Activated T-helper 17 cell treated with anti-CD3 and anti-CD28 coated beads, Interleukin-2, amount 50 U/mL, for 72 hours (primary cell): Measurements from ENCODE around the gene PPP1R12C. TPM values are rescaled to one million over a fixed set of nuclear protein-coding genes. Genes with fewer than 3 reads are reported as not detected.

ENCODE experiments used
- ATAC-seq: fragments of 150-1000 bp; cut with Tn5 transposase; replicated peaks from 2 replicates; pipeline ENCODE4 v1.10.0; 2021; ENCODE audit warnings: mild to moderate bottlenecking, moderate library complexity
- H3K27ac Mint-ChIP-seq: one replicate; pipeline ENCODE4 v1.8.0; 2022; ENCODE audit warnings: mixed read lengths
- H3K27me3 Mint-ChIP-seq: one replicate; pipeline ENCODE4 v1.8.0; 2022; ENCODE audit warnings: mixed read lengths
- H3K36me3 Mint-ChIP-seq: one replicate; pipeline ENCODE4 v1.8.0; 2022; ENCODE audit warnings: low read depth, mild to moderate bottlenecking, mixed read lengths
- H3K4me1 Mint-ChIP-seq: one replicate; pipeline ENCODE4 v1.8.0; 2022; ENCODE audit warnings: mixed read lengths
- H3K4me3 Mint-ChIP-seq: one replicate; pipeline ENCODE4 v1.8.0; 2022; ENCODE audit warnings: mild to moderate bottlenecking, mixed read lengths
- H3K9me3 Mint-ChIP-seq: one replicate; pipeline ENCODE4 v1.8.0; 2022; ENCODE audit warnings: mixed read lengths
- total RNA-seq, 2 donors: library from RNA; stranded (reverse); gene quantifications; one replicate each; pipeline ENCODE4 v1.2.3, GENCODE V29; 2022

Gene PPP1R12C
- total RNA-seq, 2 donors from 2014 or later, result 74.5 to 94.8 TPM

- ATAC-seq, result no peak
Observed at GRCh38 chr19:55046975-55047622, 70.3 kb downstream of the PPP1R12C start.

GRCh38 chr19:55044771-55045716, 72.4 kb downstream of the PPP1R12C start:
- peaks cover 18% of the 10 kb centered on the region for H3K4me1 Mint-ChIP-seq
- peaks cover 65% of the 10 kb centered on the region for H3K36me3 Mint-ChIP-seq
- H3K27ac Mint-ChIP-seq, result no peak overlapping the region
- no peak for ATAC-seq
- no peak overlapping the region for H3K4me3 Mint-ChIP-seq
- no peaks in the 10 kb centered on the region for H3K27me3 Mint-ChIP-seq
- H3K9me3 Mint-ChIP-seq, result no peaks in the 10 kb centered on the region

More at GRCh38 chr19:55046975-55047622, 70.3 kb downstream of the PPP1R12C start:
- H3K36me3 Mint-ChIP-seq, result peaks cover 78% of the 10 kb centered on the region
- H3K27ac Mint-ChIP-seq, result no peak overlapping the region
- H3K9me3 Mint-ChIP-seq, result no peaks in the 10 kb centered on the region
- H3K27me3 Mint-ChIP-seq, result no peaks in the 10 kb centered on the region
- H3K4me3 Mint-ChIP-seq, result no peak overlapping the region
- peaks cover 8% of the 10 kb centered on the region for H3K4me1 Mint-ChIP-seq

- no peak overlapping the region for H3K4me3 Mint-ChIP-seq
- H3K27me3 Mint-ChIP-seq, result no peaks in the 10 kb centered on the region
- no peak overlapping the region for H3K27ac Mint-ChIP-seq
- H3K36me3 Mint-ChIP-seq, result peaks cover 63% of the 10 kb centered on the region
- H3K4me1 Mint-ChIP-seq, result peaks cover 22% of the 10 kb centered on the region
- no peak for ATAC-seq
- H3K9me3 Mint-ChIP-seq, result no peaks in the 10 kb centered on the region
Observed at GRCh38 chr19:55044286-55044685, 73.2 kb downstream of the PPP1R12C start.

DNA sequence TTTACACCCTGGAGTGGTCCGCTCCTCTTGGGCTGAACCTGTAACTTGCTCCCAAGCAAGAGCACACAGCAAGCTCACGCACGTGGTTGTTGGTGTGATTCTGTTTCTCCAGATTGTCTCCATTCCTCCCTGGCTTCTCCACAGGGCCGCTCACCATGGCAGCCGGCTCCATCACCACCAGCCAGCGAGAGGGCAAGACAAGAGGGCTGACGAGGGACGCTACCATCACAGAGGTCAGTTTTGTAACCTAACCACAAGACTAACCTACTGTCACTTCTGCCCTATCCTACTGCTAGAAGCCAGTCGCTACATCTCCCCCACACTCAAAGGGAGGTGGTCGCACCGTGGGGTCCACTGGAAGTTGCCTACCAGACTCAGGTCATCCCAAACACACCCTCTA, 74.7 kb downstream of the PPP1R12C start:
- Mint-ChIP-seq H3K4me3 (peak overlapping the region; percentile 78), H3K4me1 (peaks cover 22% of the 10 kb centered on the region), H3K27me3 (no peaks in the 10 kb centered on the region), H3K27ac (peak overlapping the region; percentile 82), H3K36me3 (peaks cover 50% of the 10 kb centered on the region), H3K9me3 (no peaks in the 10 kb centered on the region)
- no peak for ATAC-seq

DNA sequence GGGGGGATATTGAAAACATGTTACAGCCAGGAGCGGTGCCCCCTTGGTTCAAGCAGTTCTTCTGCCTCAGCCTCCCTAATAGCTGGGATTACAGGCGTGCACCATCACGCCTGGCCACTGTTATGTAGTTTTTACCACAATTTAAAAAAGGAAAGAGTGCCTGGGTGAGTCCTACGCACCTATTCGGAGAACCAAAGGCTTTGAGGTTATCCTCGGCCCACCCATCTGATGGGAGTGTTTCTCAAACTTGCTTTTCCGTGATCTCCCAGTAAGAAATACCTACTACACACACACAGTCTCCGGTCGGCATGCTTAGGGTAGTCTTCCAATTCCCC, 75.1 kb downstream of the PPP1R12C start:
- peak overlapping the region; percentile 78 for H3K4me3 Mint-ChIP-seq
- H3K27ac Mint-ChIP-seq, result peak overlapping the region; percentile 82
- no peaks in the 10 kb centered on the region for H3K9me3 Mint-ChIP-seq
- ATAC-seq, result peak; percentile 58
- peaks cover 22% of the 10 kb centered on the region for H3K4me1 Mint-ChIP-seq
- peaks cover 47% of the 10 kb centered on the region for H3K36me3 Mint-ChIP-seq
- H3K27me3 Mint-ChIP-seq, result no peaks in the 10 kb centered on the region

GRCh38 chr19:55041627-55042343, 75.7 kb downstream of the PPP1R12C start:
- H3K9me3 Mint-ChIP-seq, result no peaks in the 10 kb centered on the region
- H3K27me3 Mint-ChIP-seq, result no peaks in the 10 kb centered on the region
- ATAC-seq, result peak; percentile 79
- peaks cover 45% of the 10 kb centered on the region for H3K36me3 Mint-ChIP-seq
- H3K4me1 Mint-ChIP-seq, result peaks cover 22% of the 10 kb centered on the region
- peak overlapping the region; percentile 78 for H3K4me3 Mint-ChIP-seq
- H3K27ac Mint-ChIP-seq, result peak overlapping the region; percentile 82

DNA sequence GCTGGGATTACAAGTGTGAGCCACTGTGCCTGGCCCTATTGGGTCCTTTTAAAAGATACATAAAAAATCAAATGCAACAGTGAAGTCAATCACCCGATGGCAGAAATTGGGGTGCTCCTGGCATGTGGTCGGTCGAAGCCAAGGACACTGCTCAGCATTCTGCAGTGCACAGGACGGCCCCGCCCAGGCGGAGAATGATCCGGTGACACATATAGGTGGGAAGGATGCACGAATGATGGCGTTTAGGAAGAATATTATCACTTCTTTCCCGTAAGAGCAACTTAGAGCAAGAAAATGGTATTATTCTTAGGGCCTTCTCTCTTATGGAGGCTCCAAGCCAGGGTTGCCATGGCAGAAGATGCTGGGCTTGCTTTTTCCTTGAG, 76.2 kb downstream of the PPP1R12C start:
- ATAC-seq, result no peak
- Mint-ChIP-seq H3K36me3 (peaks cover 45% of the 10 kb centered on the region), H3K27ac (peak overlapping the region; percentile 82), H3K9me3 (no peaks in the 10 kb centered on the region), H3K4me1 (peaks cover 22% of the 10 kb centered on the region), H3K4me3 (peak overlapping the region; percentile 78), H3K27me3 (no peaks in the 10 kb centered on the region)

Other genes starting within 250 kb of the PPP1R12C start
- not detected for gene FCAR, start 243.4 kb downstream of the PPP1R12C start, total RNA-seq
- gene NCR1, start 211.5 kb downstream of the PPP1R12C start, total RNA-seq, result not detected
- gene NLRP7, start 170.1 kb downstream of the PPP1R12C start, total RNA-seq, result not detected
- gene NLRP2, start 151.3 kb downstream of the PPP1R12C start, total RNA-seq, result 1 to 10 TPM; 2.9 to 6.1 TPM
- under 1 TPM; 0.13 to 0.69 TPM for gene GP6, start 79.4 kb downstream of the PPP1R12C start, total RNA-seq
- 10 to 100 TPM; 20.4 to 25.0 TPM for gene RDH13, start 54.5 kb downstream of the PPP1R12C start, total RNA-seq
- 1 to 10 TPM; 1.4 to 2.1 TPM for gene EPS8L1, start 41.8 kb downstream of the PPP1R12C start, total RNA-seq
- not detected for gene TNNT1, start 31.6 kb upstream of the PPP1R12C start, total RNA-seq
- not detected for gene TNNI3, start 40.1 kb upstream of the PPP1R12C start, total RNA-seq
- gene DNAAF3, start 49.0 kb upstream of the PPP1R12C start, total RNA-seq, result under 1 TPM in 1 of 2 donors, not detected in 1; 0.35 TPM
- not detected for gene SYT5, start 62.7 kb upstream of the PPP1R12C start, total RNA-seq
- not detected for gene PTPRH, start 91.9 kb upstream of the PPP1R12C start, total RNA-seq
- 10 to 100 TPM in 1 of 2 donors, 1 to 10 TPM in 1; 8.5 to 11.3 TPM for gene TMEM86B, start 111.1 kb upstream of the PPP1R12C start, total RNA-seq
- 100 to 1,000 TPM; 156 to 319 TPM for gene PPP6R1, start 141.4 kb upstream of the PPP1R12C start, total RNA-seq
- gene HSPBP1, start 162.5 kb upstream of the PPP1R12C start, total RNA-seq, result 10 to 100 TPM; 20.8 to 56.6 TPM
- gene BRSK1, start 166.4 kb upstream of the PPP1R12C start, total RNA-seq, result 10 to 100 TPM in 1 of 2 donors, 1 to 10 TPM in 1; 6.3 to 13.7 TPM
- gene TMEM150B, start 207.7 kb upstream of the PPP1R12C start, total RNA-seq, result under 1 TPM; 0.39 to 0.56 TPM
- gene KMT5C, start 222.2 kb upstream of the PPP1R12C start, total RNA-seq, result 10 to 100 TPM; 15.6 to 25.3 TPM
- gene COX6B2, start 237.1 kb upstream of the PPP1R12C start, total RNA-seq, result under 1 TPM; 0.15 to 0.50 TPM
- not detected for gene GARIN5B, start 245.6 kb upstream of the PPP1R12C start, total RNA-seq